Measurements from ENCODE around the gene HSPBP1.

DNA sequence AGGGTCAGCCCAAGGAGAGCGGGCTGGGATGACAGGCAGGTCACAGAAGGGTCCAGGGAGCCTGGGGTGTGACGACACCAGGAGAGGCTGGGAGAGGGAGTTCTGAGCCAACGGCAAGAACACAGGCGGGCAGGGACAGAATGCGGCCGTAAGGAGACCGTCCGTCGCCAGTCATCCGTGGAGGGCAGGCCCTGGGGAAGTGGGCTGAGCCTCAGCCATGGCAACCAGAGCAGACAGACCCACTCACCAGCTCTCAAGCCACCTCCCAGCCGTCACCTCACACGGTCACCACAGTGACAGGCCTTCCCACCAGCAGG, 47.7 kb downstream of the HSPBP1 start:
- TF ChIP-seq, protein P1, sequence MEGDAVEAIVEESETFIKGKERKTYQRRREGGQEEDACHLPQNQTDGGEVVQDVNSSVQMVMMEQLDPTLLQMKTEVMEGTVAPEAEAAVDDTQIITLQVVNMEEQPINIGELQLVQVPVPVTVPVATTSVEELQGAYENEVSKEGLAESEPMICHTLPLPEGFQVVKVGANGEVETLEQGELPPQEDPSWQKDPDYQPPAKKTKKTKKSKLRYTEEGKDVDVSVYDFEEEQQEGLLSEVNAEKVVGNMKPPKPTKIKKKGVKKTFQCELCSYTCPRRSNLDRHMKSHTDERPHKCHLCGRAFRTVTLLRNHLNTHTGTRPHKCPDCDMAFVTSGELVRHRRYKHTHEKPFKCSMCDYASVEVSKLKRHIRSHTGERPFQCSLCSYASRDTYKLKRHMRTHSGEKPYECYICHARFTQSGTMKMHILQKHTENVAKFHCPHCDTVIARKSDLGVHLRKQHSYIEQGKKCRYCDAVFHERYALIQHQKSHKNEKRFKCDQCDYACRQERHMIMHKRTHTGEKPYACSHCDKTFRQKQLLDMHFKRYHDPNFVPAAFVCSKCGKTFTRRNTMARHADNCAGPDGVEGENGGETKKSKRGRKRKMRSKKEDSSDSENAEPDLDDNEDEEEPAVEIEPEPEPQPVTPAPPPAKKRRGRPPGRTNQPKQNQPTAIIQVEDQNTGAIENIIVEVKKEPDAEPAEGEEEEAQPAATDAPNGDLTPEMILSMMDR (IDR thresholded peaks at IDR 0.05), result no peak
- no peak for TF ChIP-seq EZH2 (IDR thresholded peaks at IDR 0.05)
- no peak for TF ChIP-seq EZH2phosphoT487 (IDR thresholded peaks at IDR 0.05)

All from neural progenitor cell (in vitro differentiated cells).